SK-N-MC (cell line): ENCODE data around the gene CRYGB.

Experiments used
- EZH2 ChIP-seq: fragments of 200-600 bp; sonication (generic); IDR thresholded peaks from one replicate; pipeline ENCODE4 v1.6.1; 2017; ENCODE audit warnings: antibody characterized with exemption
- FOXP2 ChIP-seq: optimal IDR thresholded peaks from 2 replicates; pipeline ENCODE3; 2011; ENCODE audit warnings: mild to moderate bottlenecking, moderate library complexity; ENCODE audit not compliant: insufficient read depth; ENCODE audit errors: extremely low read length, control extremely low read depth
- POLR2AphosphoS5 ChIP-seq: IDR thresholded peaks from 2 replicates; pipeline ENCODE4 v1.6.1; 2012; ENCODE audit warnings: mild to moderate bottlenecking, low read depth, low read length, borderline replicate concordance

GRCh38 chr2:208134928-208135586 is 10.9 kb downstream of the CRYGB start:
- TF ChIP-seq POLR2AphosphoS5 (no peak), EZH2 (no peak), FOXP2 (no peak)
